ENCODE results near the gene GPR108.

GPR108 gene

GRCh38 chr19:6736169-6736916 is 1.0 kb downstream of the GPR108 start:
- DNase-seq: peak; percentile 81 to 87

- DNase-seq: no peak
Observed at GRCh38 chr19:6735181-6735911, 2.0 kb downstream of the GPR108 start.

GRCh38 chr19:6734096-6734696 is 3.2 kb downstream of the GPR108 start:
- no peak for DNase-seq

GRCh38 chr19:6733338-6734095 is 3.9 kb downstream of the GPR108 start:
- no peak for DNase-seq

- DNase-seq: no peak
Observed at GRCh38 chr19:6732803-6733337, 4.5 kb downstream of the GPR108 start.

- DNase-seq: no peak
Observed at GRCh38 chr19:6731822-6732221, 5.6 kb downstream of the GPR108 start.

GRCh38 chr19:6730941-6731670 is 6.3 kb downstream of the GPR108 start:
- no peak for DNase-seq

- DNase-seq: peak; percentile 43 to 65
Observed at GRCh38 chr19:6730153-6730804, 7.1 kb downstream of the GPR108 start.

GRCh38 chr19:6729573-6730152 is 7.7 kb downstream of the GPR108 start:
- DNase-seq: no peak

GRCh38 chr19:6728346-6728745 is 9.0 kb downstream of the GPR108 start:
- peak; percentile 72 to 77 for DNase-seq

GRCh38 chr19:6725513-6726231 is 11.7 kb downstream of the GPR108 start:
- no peak for DNase-seq

- no peak for DNase-seq
Observed at GRCh38 chr19:6724631-6725492, 12.5 kb downstream of the GPR108 start.

- peak in 1 of 2 donors; percentile 45 for DNase-seq
Observed at GRCh38 chr19:6723738-6724137, 13.6 kb downstream of the GPR108 start.

GRCh38 chr19:6723108-6723618 is 14.2 kb downstream of the GPR108 start:
- DNase-seq: no peak

GRCh38 chr19:6721773-6722172 is 15.6 kb downstream of the GPR108 start:
- no peak for DNase-seq

GRCh38 chr19:6721138-6721474 is 16.3 kb downstream of the GPR108 start:
- peak; percentile 58 to 77 for DNase-seq

- peak; percentile 92 to 97 for DNase-seq
Observed at GRCh38 chr19:6720369-6721137, 16.8 kb downstream of the GPR108 start, which contains the start of gene C3. Gene C3, minus strand, starts transcription at chr19:6720650. Its CDS starts 61 bp downstream, at chr19:6720589.

- DNase-seq: no peak
Observed at GRCh38 chr19:6719992-6720368, 17.4 kb downstream of the GPR108 start.

GRCh38 chr19:6719540-6719861 is 17.9 kb downstream of the GPR108 start:
- no peak for DNase-seq
